Epithelial cell of esophagus (primary cell): Measurements from ENCODE around the gene CYS1.

ENCODE experiments used
- DNase-seq: peaks from one replicate; pipeline ENCODE4 v3.0.0; 2010; ENCODE audit warnings: low read depth
- H3K4me3 ChIP-seq: 2 replicates; pipeline ENCODE4 v1.5.1; 2011; ENCODE audit warnings: mild to moderate bottlenecking, low read length, control low read depth
- CTCF ChIP-seq: IDR thresholded peaks from 2 replicates; pipeline ENCODE4 v1.5.1; 2011; ENCODE audit warnings: low read depth, mild to moderate bottlenecking, low read length, control low read depth, inconsistent platforms; ENCODE audit not compliant: insufficient read depth; ENCODE audit errors: missing control alignments

Gene CYS1

GRCh38 chr2:10043256-10043905, 36.8 kb downstream of the CYS1 start, which contains the start of gene KLF11:
Gene KLF11, plus strand, starts transcription at chr2:10043550. Its CDS starts 167 bp downstream, at chr2:10043717.
- DNase-seq, result peak; percentile 90
- no peak for TF ChIP-seq CTCF

GRCh38 chr2:10042301-10043161, 37.7 kb downstream of the CYS1 start:
- peak overlapping the region; percentile 58 for H3K4me3 ChIP-seq
- DNase-seq, result peak; percentile 16
- TF ChIP-seq CTCF, result no peak

More at GRCh38 chr2:10043256-10043905, 36.8 kb downstream of the CYS1 start, which contains the start of gene KLF11:
- peak within 1 kb of the TSS; percentile 58 for H3K4me3 ChIP-seq

- no peak overlapping the region for H3K4me3 ChIP-seq
- no peak for DNase-seq
- no peak for TF ChIP-seq CTCF
These were observed 38.5 kb downstream of the CYS1 start for GRCh38 chr2:10041711-10042110.

DNA sequence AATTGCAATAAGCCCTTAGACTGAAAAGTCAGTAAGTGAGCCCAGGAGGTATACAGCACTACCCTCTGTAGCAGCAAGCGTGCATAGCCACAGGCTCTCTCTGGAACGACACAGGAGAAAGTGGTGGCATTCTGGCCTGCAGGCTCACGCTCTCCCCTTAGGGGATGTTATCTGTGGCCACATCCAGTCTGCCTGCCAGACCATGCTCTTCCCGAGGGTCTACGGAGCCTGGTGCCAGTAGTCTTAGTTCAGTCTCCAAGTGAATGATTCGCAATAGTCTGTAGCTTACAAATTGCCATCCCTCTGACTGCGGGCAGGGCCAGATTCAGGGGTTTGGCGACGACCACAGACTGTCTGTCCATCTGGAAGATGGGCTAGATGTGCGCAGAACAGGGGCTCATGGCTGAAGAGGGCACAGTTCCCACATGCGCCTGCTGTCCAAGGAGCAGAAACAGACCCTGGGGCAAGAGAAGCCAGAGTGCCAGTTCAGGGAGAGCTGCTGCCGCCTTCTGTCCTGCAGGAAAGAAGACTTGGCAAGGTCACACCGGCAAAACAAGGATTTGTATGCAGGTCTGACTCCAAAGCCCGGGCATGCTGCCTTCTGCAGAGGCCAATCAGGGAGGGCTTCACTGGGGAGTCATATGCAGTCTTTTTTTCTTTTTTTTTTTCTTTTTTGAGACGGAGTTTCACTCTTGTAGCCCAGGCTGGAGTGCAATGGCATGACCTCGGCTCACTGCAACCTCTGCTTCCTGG, 40.4 kb downstream of the CYS1 start:
- peak; percentile 31 for DNase-seq
- no peak for TF ChIP-seq CTCF
- H3K4me3 ChIP-seq, result no peak overlapping the region

DNA sequence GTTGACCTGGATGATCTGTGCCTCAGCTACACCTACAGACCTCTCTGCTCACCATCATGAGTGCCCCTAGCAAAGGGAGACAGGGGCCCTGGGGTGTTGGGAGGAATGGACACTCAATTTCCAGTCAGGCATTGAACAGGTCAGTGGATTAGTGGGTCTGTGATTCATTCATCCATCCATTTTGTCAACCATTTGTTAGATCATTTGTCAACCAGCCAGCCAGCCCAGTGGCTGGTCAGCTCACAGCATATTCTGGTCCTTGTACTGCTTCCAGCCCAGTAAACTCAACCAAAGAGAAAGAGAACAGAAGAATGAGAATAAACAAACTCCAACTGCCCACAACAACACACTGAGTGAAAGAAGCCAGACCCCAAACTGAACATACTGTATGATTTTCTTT, 41.5 kb downstream of the CYS1 start:
- H3K4me3 ChIP-seq, result no peak overlapping the region

More for the DNA sequence above, 41.5 kb downstream of the CYS1 start:
- TF ChIP-seq CTCF, result no peak
- DNase-seq, result no peak
